Measurements from ENCODE around the gene DNM2. TPM values are rescaled to one million over a fixed set of nuclear protein-coding genes. Genes with fewer than 3 reads are reported as not detected.

Gene DNM2
- total RNA-seq, 1 experiment from 2014 or later: 125 TPM

GRCh38 chr19:10805758-10806247 is 87.9 kb downstream of the DNM2 start:
- intact Hi-C loops (cut with micrococcal nuclease; ENCODE audit: unreplicated experiment): no loop called here
- no peak overlapping the region for H3K27ac ChIP-seq (ENCODE audit: low read length)
- H3K4me3 ChIP-seq (ENCODE audit: low read depth in 2 of 2, low read length in 2 of 2): no peak overlapping the region
- CTCF ChIA-PET: no interaction called here
- no peaks in the 10 kb centered on the region for H3K4me1 ChIP-seq (ENCODE audit: control insufficient read depth, insufficient read depth, low read length)
- no peaks in the 10 kb centered on the region for H3K27me3 ChIP-seq (ENCODE audit: control insufficient read depth, insufficient read depth, low read length)
- ATAC-seq: no peak
- BruUV-seq (replicated peaks): no TSS peak
- POLR2A ChIA-PET: no interaction called here
- DNase-seq (ENCODE audit: low read depth, low spot score): no peak
- TF ChIP-seq REST (IDR thresholded peaks at IDR 0.05; ENCODE audit: insufficient read depth in 1 of 2, low read depth in 2 of 2, low read length in 1 of 2) (no peak), CTCF (IDR thresholded peaks at IDR 0.05) (no peak), SIN3A (IDR thresholded peaks at IDR 0.05; ENCODE audit: borderline replicate concordance, insufficient read depth, low read depth, low read length) (no peak), POLR2AphosphoS5 (IDR thresholded peaks at IDR 0.05; ENCODE audit: low read depth, low read length) (no peak), TCF7L2 (IDR thresholded peaks at IDR 0.05; ENCODE audit: low read depth, low read length) (no peak)
- in situ Hi-C loops (cut with HindIII; ENCODE audit: low pct_unique_long_range_greater_than_20kb, low sequenced_read_pairs): no loop called here
- no peaks in the 10 kb centered on the region for H3K36me3 ChIP-seq (ENCODE audit: control insufficient read depth, insufficient read depth, low read length)
- H3K9me3 ChIP-seq (ENCODE audit: control insufficient read depth, insufficient read depth, low read depth, low read length): no peaks in the 10 kb centered on the region

GRCh38 chr19:10808937-10809649 is 91.2 kb downstream of the DNM2 start:
- CTCF ChIA-PET: no interaction called here
- Histone ChIP-seq H3K27me3 (ENCODE audit: control insufficient read depth, insufficient read depth, low read length) (no peaks in the 10 kb centered on the region), H3K4me3 (ENCODE audit: low read depth in 2 of 2, low read length in 2 of 2) (no peak overlapping the region), H3K27ac (ENCODE audit: low read length) (no peak overlapping the region), H3K4me1 (ENCODE audit: control insufficient read depth, insufficient read depth, low read length) (no peaks in the 10 kb centered on the region), H3K9me3 (ENCODE audit: control insufficient read depth, insufficient read depth, low read depth, low read length) (no peaks in the 10 kb centered on the region), H3K36me3 (ENCODE audit: control insufficient read depth, insufficient read depth, low read length) (no peaks in the 10 kb centered on the region)
- no peak for DNase-seq (ENCODE audit: low read depth, low spot score)
- intact Hi-C loops (cut with micrococcal nuclease; ENCODE audit: unreplicated experiment) (no loop called here), in situ Hi-C loops (cut with HindIII; ENCODE audit: low pct_unique_long_range_greater_than_20kb, low sequenced_read_pairs) (no loop called here)
- TF ChIP-seq CTCF (IDR thresholded peaks at IDR 0.05): no peak
- no peak for TF ChIP-seq POLR2AphosphoS5 (IDR thresholded peaks at IDR 0.05; ENCODE audit: low read depth, low read length)
- no peak for TF ChIP-seq TCF7L2 (IDR thresholded peaks at IDR 0.05; ENCODE audit: low read depth, low read length)
- no peak for TF ChIP-seq REST (IDR thresholded peaks at IDR 0.05; ENCODE audit: insufficient read depth in 1 of 2, low read depth in 2 of 2, low read length in 1 of 2)
- no peak for TF ChIP-seq SIN3A (IDR thresholded peaks at IDR 0.05; ENCODE audit: borderline replicate concordance, insufficient read depth, low read depth, low read length)
- no TSS peak for BruUV-seq (replicated peaks)
- ATAC-seq: peak; percentile 33; the same call in 1 of the 2 replicates
- POLR2A ChIA-PET: interaction anchor here (0.5 kb wide), 1 partner anchor 191 kb away, joined by 11 read pairs; no protein-coding TSS in a partner anchor
